HFFc6 (cell line): ENCODE measurements around the gene FOXJ3. TPM values are rescaled to one million over a fixed set of nuclear protein-coding genes. Genes with fewer than 3 reads are reported as not detected.

Source experiments
- DNase-seq: peaks from one replicate; pipeline ENCODE4 v3.0.0-alpha.2; 2018
- H3K27ac Mint-ChIP-seq: 2 replicates; pipeline ENCODE4 v1.8.0; 2020; ENCODE audit warnings: mild to moderate bottlenecking, mixed read lengths
- H3K27me3 Mint-ChIP-seq: 2 replicates; pipeline ENCODE4 v1.8.0; 2021; ENCODE audit warnings: mild to moderate bottlenecking, moderate library complexity, mixed read lengths; ENCODE audit not compliant: insufficient read depth
- H3K36me3 Mint-ChIP-seq: 2 replicates; pipeline ENCODE4 v1.8.0; 2021; ENCODE audit warnings: low read depth, mixed read lengths
- H3K4me1 Mint-ChIP-seq: 2 replicates; pipeline ENCODE4 v1.8.0; 2020; ENCODE audit warnings: low read depth, mixed read lengths
- H3K4me3 Mint-ChIP-seq: 2 replicates; pipeline ENCODE4 v1.8.0; 2020; ENCODE audit warnings: mild to moderate bottlenecking, moderate library complexity, mixed read lengths
- H3K9me3 Mint-ChIP-seq: 2 replicates; pipeline ENCODE4 v1.8.0; 2020; ENCODE audit warnings: mild to moderate bottlenecking, mixed read lengths
- total RNA-seq, 6 experiments: library from RNA; stranded (reverse); fragmentation: NEBNext Ultra II Directional; extraction: Animal tissue kit (Norgen Biotek cat#: 25700); gene quantifications; 2 replicates in 1 of 6; 3 replicates in 5 of 6; pipeline ENCODE4 v1.2.3, GENCODE V29; 2021
- TF ChIP-seq, protein P1 (sequence below): fragments of 200-600 bp; sonication (generic); IDR thresholded peaks from 2 replicates; pipeline ENCODE4 v1.5.0; 2021; ENCODE audit warnings: antibody characterized with exemption, mild to moderate bottlenecking

FOXJ3 gene
- total RNA-seq, 6 experiments from 2014 or later = 24.5 to 31.3 (median 28.9) TPM

DNA sequence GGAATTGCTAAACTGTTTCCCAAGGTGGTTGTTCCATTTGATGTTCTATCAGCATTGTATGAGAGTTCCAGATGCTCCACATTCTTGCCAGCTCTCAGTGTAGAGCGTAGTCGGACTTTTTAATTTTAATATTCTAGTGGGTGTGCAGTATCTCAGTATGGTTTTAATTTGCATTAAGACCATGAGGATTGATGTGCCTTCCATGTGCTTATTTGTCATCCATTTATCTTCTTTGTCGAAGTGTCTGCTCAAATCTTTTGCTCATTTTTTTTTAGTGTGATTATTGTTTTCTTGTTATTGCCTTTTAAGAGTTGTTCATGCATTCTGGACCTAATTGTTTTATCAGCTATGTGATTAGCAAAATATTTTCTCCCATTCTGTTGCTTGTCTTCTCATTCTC, 195.6 kb downstream of the FOXJ3 start:
- no peak for DNase-seq
- Mint-ChIP-seq H3K4me3 (no peak overlapping the region), H3K27me3 (peaks cover 47% of the 10 kb centered on the region), H3K9me3 (no peaks in the 10 kb centered on the region), H3K4me1 (peaks cover 5% of the 10 kb centered on the region; the same call in 1 of the 2 replicates), H3K27ac (no peak overlapping the region), H3K36me3 (no peaks in the 10 kb centered on the region)
- TF ChIP-seq, protein P1, sequence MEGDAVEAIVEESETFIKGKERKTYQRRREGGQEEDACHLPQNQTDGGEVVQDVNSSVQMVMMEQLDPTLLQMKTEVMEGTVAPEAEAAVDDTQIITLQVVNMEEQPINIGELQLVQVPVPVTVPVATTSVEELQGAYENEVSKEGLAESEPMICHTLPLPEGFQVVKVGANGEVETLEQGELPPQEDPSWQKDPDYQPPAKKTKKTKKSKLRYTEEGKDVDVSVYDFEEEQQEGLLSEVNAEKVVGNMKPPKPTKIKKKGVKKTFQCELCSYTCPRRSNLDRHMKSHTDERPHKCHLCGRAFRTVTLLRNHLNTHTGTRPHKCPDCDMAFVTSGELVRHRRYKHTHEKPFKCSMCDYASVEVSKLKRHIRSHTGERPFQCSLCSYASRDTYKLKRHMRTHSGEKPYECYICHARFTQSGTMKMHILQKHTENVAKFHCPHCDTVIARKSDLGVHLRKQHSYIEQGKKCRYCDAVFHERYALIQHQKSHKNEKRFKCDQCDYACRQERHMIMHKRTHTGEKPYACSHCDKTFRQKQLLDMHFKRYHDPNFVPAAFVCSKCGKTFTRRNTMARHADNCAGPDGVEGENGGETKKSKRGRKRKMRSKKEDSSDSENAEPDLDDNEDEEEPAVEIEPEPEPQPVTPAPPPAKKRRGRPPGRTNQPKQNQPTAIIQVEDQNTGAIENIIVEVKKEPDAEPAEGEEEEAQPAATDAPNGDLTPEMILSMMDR = no peak

DNA sequence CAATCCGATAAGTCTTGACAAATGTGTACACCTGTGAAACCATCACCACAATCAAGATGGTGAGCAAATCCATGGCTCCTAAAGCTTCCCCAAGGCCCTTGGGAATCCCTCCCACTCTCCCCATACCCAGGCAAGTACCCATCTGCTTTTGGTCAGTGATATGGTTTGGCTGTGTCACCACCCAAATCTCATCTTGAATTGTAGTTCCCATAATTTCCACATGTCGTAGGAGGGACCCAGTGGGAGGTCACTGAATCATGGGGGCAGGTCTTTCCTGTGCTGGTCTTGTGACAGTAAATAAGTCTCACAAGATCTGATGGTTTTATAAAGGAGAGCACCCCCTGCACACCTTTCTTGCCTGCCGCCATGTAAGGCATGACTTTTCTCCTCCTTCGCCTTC, 196.4 kb downstream of the FOXJ3 start:
- Mint-ChIP-seq H3K27me3 (peaks cover 45% of the 10 kb centered on the region), H3K4me1 (peaks cover 5% of the 10 kb centered on the region; the same call in 1 of the 2 replicates), H3K27ac (no peak overlapping the region), H3K9me3 (no peaks in the 10 kb centered on the region), H3K36me3 (no peaks in the 10 kb centered on the region), H3K4me3 (no peak overlapping the region)
- no peak for DNase-seq
- TF ChIP-seq, protein P1 = no peak

DNA sequence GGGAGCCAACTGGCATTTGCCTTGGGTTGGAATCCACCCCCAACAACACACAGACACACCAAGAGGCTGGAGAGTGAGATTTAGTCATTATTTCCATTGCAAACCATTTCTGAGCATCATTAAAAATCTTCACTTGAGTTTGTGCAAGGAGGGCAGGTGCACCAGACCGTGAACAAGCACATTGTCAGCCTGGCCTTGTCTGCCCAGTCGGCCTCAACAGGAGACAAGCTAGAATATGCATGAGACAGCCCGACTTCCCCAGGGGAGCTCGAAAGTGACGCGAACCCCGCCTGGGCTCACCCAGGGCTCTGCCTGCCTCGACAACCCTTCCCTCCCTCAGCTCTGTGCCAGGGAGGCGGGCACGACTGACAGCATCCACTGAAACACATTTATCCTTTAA, 197.3 kb downstream of the FOXJ3 start:
- Mint-ChIP-seq H3K27ac (no peak overlapping the region), H3K9me3 (no peaks in the 10 kb centered on the region), H3K36me3 (no peaks in the 10 kb centered on the region), H3K4me3 (no peak overlapping the region), H3K4me1 (no peaks in the 10 kb centered on the region), H3K27me3 (peaks cover 39% of the 10 kb centered on the region)
- no peak for DNase-seq
- TF ChIP-seq, protein P1 = no peak

DNA sequence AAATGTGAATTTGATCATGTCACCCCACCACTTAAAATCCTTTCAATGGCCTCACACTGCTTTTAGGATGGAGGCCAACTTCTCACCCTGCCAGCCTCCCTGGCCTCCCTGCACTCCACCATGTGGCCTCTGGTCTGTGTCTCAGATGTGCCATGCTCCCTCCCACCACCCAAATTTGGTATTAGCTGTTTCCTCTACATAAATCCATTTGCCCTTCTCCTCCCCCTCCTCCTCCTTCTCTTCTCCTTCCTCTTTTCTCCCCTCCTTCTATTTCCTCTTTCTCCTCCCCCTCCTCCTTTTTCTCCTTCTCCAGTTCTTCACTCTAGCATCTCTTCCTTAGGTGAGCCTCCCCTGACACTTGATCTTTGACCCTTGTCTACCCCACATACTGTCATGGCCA, 198.6 kb downstream of the FOXJ3 start:
- H3K36me3 Mint-ChIP-seq = no peaks in the 10 kb centered on the region
- no peak overlapping the region for H3K4me3 Mint-ChIP-seq
- no peak for DNase-seq
- H3K27ac Mint-ChIP-seq = no peak overlapping the region
- no peaks in the 10 kb centered on the region for H3K4me1 Mint-ChIP-seq
- TF ChIP-seq, protein P1 = no peak
- peaks cover 30% of the 10 kb centered on the region for H3K27me3 Mint-ChIP-seq
- H3K9me3 Mint-ChIP-seq = no peaks in the 10 kb centered on the region

DNA sequence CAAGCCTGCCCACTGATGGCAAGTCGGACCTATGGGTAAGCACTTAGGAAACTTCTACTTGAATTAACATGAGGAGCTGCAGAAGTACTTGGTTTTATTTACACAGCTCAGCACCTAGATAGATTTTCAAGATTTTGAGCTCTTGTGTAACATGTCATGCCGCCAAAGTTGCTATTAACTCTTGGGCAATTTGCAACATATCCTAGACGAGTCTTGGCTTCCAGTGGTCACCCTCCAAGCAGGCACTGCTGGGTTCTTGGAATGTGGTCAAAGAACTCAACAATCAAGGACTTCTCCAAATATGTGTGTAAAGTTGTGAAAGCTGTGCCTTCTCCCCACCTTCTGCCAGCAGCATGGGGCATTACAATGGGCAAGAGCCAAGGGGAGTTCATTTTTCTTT, 199.6 kb downstream of the FOXJ3 start:
- Mint-ChIP-seq H3K9me3 (no peaks in the 10 kb centered on the region), H3K27ac (no peak overlapping the region), H3K4me3 (no peak overlapping the region), H3K36me3 (no peaks in the 10 kb centered on the region), H3K4me1 (no peaks in the 10 kb centered on the region), H3K27me3 (peaks cover 26% of the 10 kb centered on the region)
- TF ChIP-seq, protein P1 = no peak
- DNase-seq = no peak
